Transverse colon (tissue), 4 donors: ENCODE data around the gene LILRA6. TPM values are rescaled to one million over a fixed set of nuclear protein-coding genes. Genes with fewer than 3 reads are reported as not detected.
A peak's percentile ranks its signal among the peaks of the same experiment; 100 is the strongest.

Experiments used
- DNase-seq: peaks from one replicate; pipeline ENCODE4 v3.0.0-alpha.2; 2019
- H3K27ac ChIP-seq, 4 donors: fragments of 200-600 bp; sonication (generic); 2 replicates each; pipeline ENCODE4 v1.5.1; 2016 to 2018; ENCODE audit warnings: inconsistent platforms in 4 of 4
- H3K27me3 ChIP-seq: fragments of 200-600 bp; sonication (generic); 2 replicates; pipeline ENCODE4 v1.5.1; 2017; ENCODE audit warnings: inconsistent platforms
- H3K36me3 ChIP-seq, 4 donors: fragments of 200-600 bp; sonication (generic); 2 replicates each; pipeline ENCODE4 v1.5.1; 2017 to 2019; ENCODE audit warnings: inconsistent platforms in 4 of 4
- H3K4me1 ChIP-seq, 4 donors: fragments of 200-600 bp; sonication (generic); 2 replicates each; pipeline ENCODE4 v1.5.1; 2017 to 2020; ENCODE audit warnings: inconsistent platforms in 4 of 4
- H3K4me3 ChIP-seq, 4 donors: fragments of 200-600 bp; sonication (generic); 1 replicate in 1 of 4; 2 replicates in 3 of 4; pipeline versions ENCODE4 v1.5.1 to v1.6.1; 2017 to 2019; ENCODE audit warnings: inconsistent platforms in 4 of 4
- H3K9me3 ChIP-seq, 2 donors: fragments of 200-600 bp; sonication (generic); 2 replicates each; pipeline ENCODE4 v1.5.1; 2017 to 2019; ENCODE audit warnings: inconsistent platforms in 2 of 2
- EP300 ChIP-seq: sonication (generic); formaldehyde crosslinking; IDR thresholded peaks from one replicate; pipeline ENCODE4 v1.6.1; 2017; ENCODE audit warnings: antibody characterized with exemption, low read depth
- POLR2A ChIP-seq: fragments of 450-650 bp; IDR thresholded peaks from one replicate; pipeline ENCODE4 v1.6.1; 2016; ENCODE audit warnings: antibody characterized with exemption, mild to moderate bottlenecking, moderate library complexity
- POLR2AphosphoS5 ChIP-seq, 3 donors: sonication (generic); formaldehyde crosslinking; IDR thresholded peaks; one replicate each; pipeline ENCODE4 v1.6.1; 2016; ENCODE audit warnings: antibody characterized with exemption in 3 of 3
- WGBS, 2 donors: methylation state at CpG; one replicate each; pipeline ENCODE4 v1.1.5; 2018; ENCODE audit warnings: low coverage in 1 of 2; 5-methylcytosine and 5-hydroxymethylcytosine counted together
- in situ Hi-C, 4 donors: fragments of 200-750 bp; cut with MboI; loops; one replicate each; pipeline versions ENCODE4 v1.15.0 to v1.15.1; 2017; ENCODE audit warnings: low sequenced_read_pairs in 3 of 4, low pct_ligation_motif_present in 1 of 4, low pct_unique_long_range_greater_than_20kb in 1 of 4
- intact Hi-C: fragments of 100-400 bp; cut with DNase I; formaldehyde crosslinking; loops from one replicate; pipeline ENCODE4 v1.15.1; 2023; ENCODE audit warnings: low total_unique reads
- small RNA-seq, 4 donors: library from RNA; depleted of rRNA; stranded (forward); fragments of <200 nt; gene quantifications; one replicate each; pipeline ENCODE3, GENCODE V24; 2016
- total RNA-seq, 4 donors: library from RNA; depleted of rRNA; stranded (reverse); fragments of >200 nt; gene quantifications; one replicate each; pipeline ENCODE4 v1.1.0, GENCODE V29; 2016
- TF ChIP-seq, protein P1 (sequence below), 5 experiments: fragments of 200-600 bp in 3 of 5; fragments of 450-650 bp in 2 of 5; sonication (generic) in 3 of 5; IDR thresholded peaks; 1 replicate in 2 of 5; 2 replicates in 3 of 5; pipeline ENCODE4 v1.5.1; 2016 to 2017; ENCODE audit warnings: antibody characterized with exemption in 5 of 5, inconsistent platforms in 3 of 5, mild to moderate bottlenecking in 2 of 5, moderate library complexity in 1 of 5

LILRA6 gene
- total RNA-seq, 4 donors from 2014 or later, result 0.79 to 1.4 (median 1.1) TPM; not detected in 1

DNA sequence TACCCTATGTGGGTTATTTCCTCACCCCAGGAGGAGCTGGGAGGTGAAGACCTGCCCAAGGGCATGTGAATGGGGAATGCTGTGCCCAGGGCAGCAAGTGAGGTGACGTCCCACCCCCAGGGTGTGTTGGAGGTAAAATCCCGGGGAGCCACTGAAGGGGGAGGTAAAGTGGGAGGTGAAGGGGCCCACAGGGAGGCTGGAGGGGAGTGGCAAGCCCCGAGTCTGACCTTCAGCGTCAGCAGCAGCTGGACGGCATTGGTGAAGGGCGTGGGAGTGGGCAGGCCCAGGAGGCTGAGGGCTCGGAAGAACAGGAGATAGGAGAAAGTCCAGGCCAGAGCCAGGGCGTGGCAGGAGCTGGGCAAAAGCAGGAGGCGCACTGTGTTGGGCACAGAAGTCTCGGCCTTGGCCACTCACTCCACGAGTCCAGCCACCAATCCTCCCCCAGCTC lies 55.6 kb downstream of the LILRA6 start:
- Histone ChIP-seq H3K36me3 (no peaks in the 10 kb centered on the region), H3K4me1 (peaks cover 13 to 31% (median 25%) of the 10 kb centered on the region in 4 donors), H3K9me3 (no peaks in the 10 kb centered on the region), H3K27ac (peak overlapping the region; percentile 80 to 99 (median 92)), H3K4me3 (peak overlapping the region in 1 of 4 donors; percentile 8), H3K27me3 (no peaks in the 10 kb centered on the region)
- in situ Hi-C loops, result no loop called here
- intact Hi-C loops, result no loop called here
- 55% methylated on average over 11 of the region's 11 CpGs; no CpG with 5 or more reads in 1 of the 2 donors for WGBS, 2 donors
- DNase-seq, result peak; percentile 90
- peak; percentile 76 to 89 (median 80) for TF ChIP-seq POLR2AphosphoS5 (IDR thresholded peaks at IDR 0.05)
- TF ChIP-seq, protein P1, sequence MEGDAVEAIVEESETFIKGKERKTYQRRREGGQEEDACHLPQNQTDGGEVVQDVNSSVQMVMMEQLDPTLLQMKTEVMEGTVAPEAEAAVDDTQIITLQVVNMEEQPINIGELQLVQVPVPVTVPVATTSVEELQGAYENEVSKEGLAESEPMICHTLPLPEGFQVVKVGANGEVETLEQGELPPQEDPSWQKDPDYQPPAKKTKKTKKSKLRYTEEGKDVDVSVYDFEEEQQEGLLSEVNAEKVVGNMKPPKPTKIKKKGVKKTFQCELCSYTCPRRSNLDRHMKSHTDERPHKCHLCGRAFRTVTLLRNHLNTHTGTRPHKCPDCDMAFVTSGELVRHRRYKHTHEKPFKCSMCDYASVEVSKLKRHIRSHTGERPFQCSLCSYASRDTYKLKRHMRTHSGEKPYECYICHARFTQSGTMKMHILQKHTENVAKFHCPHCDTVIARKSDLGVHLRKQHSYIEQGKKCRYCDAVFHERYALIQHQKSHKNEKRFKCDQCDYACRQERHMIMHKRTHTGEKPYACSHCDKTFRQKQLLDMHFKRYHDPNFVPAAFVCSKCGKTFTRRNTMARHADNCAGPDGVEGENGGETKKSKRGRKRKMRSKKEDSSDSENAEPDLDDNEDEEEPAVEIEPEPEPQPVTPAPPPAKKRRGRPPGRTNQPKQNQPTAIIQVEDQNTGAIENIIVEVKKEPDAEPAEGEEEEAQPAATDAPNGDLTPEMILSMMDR (IDR thresholded peaks at IDR 0.05), result no peak
- no peak for TF ChIP-seq EP300
- peak; percentile 88 for TF ChIP-seq POLR2A

Small RNA genes within 50 kb of the gene (small RNA-seq; reads per million reads assigned to genes)
- 0 reads per million in 4 donors for gene MIR4752
- 0 reads per million in 4 donors for gene RNU6-1307P

Other genes with a start within 250 kb of the LILRA6 start
- gene VSTM1, start 178.9 kb downstream of the LILRA6 start, total RNA-seq, result not detected
- not detected for gene TARM1, start 161.4 kb downstream of the LILRA6 start, total RNA-seq
- gene OSCAR, start 142.0 kb downstream of the LILRA6 start, total RNA-seq, result 1 to 10 TPM in 1 of 4 donors, under 1 TPM in 2, not detected in 1; 0.27 to 3.2 (median 0.75) TPM
- gene NDUFA3, start 139.9 kb downstream of the LILRA6 start, total RNA-seq, result 100 to 1,000 TPM in 2 of 4 donors, 10 to 100 TPM in 2; 25.4 to 316 (median 97.3) TPM
- 10 to 100 TPM in 3 of 4 donors, 1 to 10 TPM in 1; 9.8 to 25.8 (median 14.0) TPM for gene TFPT, start 127.1 kb downstream of the LILRA6 start, total RNA-seq
- gene PRPF31, start 127.0 kb downstream of the LILRA6 start, total RNA-seq, result 10 to 100 TPM; 24.7 to 50.5 (median 34.9) TPM
- 10 to 100 TPM; 28.1 to 85.7 (median 32.1) TPM for gene CNOT3, start 105.0 kb downstream of the LILRA6 start, total RNA-seq
- gene LENG1, start 83.1 kb downstream of the LILRA6 start, total RNA-seq, result 10 to 100 TPM in 1 of 4 donors, 1 to 10 TPM in 3; 3.4 to 11.1 (median 5.8) TPM
- gene TMC4, start 69.6 kb downstream of the LILRA6 start, total RNA-seq, result 100 to 1,000 TPM in 3 of 4 donors, 10 to 100 TPM in 1; 91.5 to 386 (median 180) TPM
- 100 to 1,000 TPM; 180 to 249 (median 218) TPM for gene MBOAT7, start 53.2 kb downstream of the LILRA6 start, total RNA-seq
- 100 to 1,000 TPM in 1 of 4 donors, 10 to 100 TPM in 3; 62.0 to 138 (median 65.9) TPM for gene TSEN34, start 51.5 kb downstream of the LILRA6 start, total RNA-seq
- 1,000 to 10,000 TPM in 3 of 4 donors, 100 to 1,000 TPM in 1; 912 to 1,639 (median 1,317) TPM for gene RPS9, start 41.9 kb downstream of the LILRA6 start, total RNA-seq
- 1 to 10 TPM; 2.2 to 7.6 (median 4.6) TPM for gene LILRB3, start 19.8 kb downstream of the LILRA6 start, total RNA-seq
- gene LILRB5, start 14.5 kb upstream of the LILRA6 start, total RNA-seq, result 10 to 100 TPM in 1 of 4 donors, 1 to 10 TPM in 3; 8.3 to 10.7 (median 9.1) TPM
- gene LILRB2, start 38.3 kb upstream of the LILRA6 start, total RNA-seq, result 1 to 10 TPM; 1.6 to 3.4 (median 2.1) TPM
- gene LILRA5, start 70.4 kb upstream of the LILRA6 start, total RNA-seq, result 1 to 10 TPM in 2 of 4 donors, not detected in 2; 1.6 TPM
- under 1 TPM in 2 of 4 donors, not detected in 2; 0.14 to 0.79 TPM for gene LILRA4, start 96.4 kb upstream of the LILRA6 start, total RNA-seq
- gene LAIR1, start 122.1 kb upstream of the LILRA6 start, total RNA-seq, result 10 to 100 TPM in 2 of 4 donors, 1 to 10 TPM in 2; 1.9 to 18.4 (median 7.3) TPM
- gene TTYH1, start 172.7 kb upstream of the LILRA6 start, total RNA-seq, result 1 to 10 TPM; 1.1 to 7.5 (median 3.0) TPM
- gene LENG8, start 206.4 kb upstream of the LILRA6 start, total RNA-seq, result 1,000 to 10,000 TPM in 1 of 4 donors, 100 to 1,000 TPM in 3; 194 to 1,037 (median 566) TPM
- gene LENG9, start 221.0 kb upstream of the LILRA6 start, total RNA-seq, result 10 to 100 TPM in 3 of 4 donors, 1 to 10 TPM in 1; 1.1 to 16.5 (median 12.3) TPM
- gene CDC42EP5, start 230.5 kb upstream of the LILRA6 start, total RNA-seq, result 100 to 1,000 TPM; 210 to 231 (median 214) TPM